NCI-H774 (cell line): ENCODE measurements around the gene RTN4.
"Not testable (repeated sequence)": the region's sequence is repeated elsewhere in the genome, so short reads cannot be mapped to it uniquely, and the experiment has no call there.

Source experiments
- DNase-seq: peaks from one replicate; lab custom pipeline; 2025; lab: John Stamatoyannopoulos, UW

The RTN4 gene

DNA sequence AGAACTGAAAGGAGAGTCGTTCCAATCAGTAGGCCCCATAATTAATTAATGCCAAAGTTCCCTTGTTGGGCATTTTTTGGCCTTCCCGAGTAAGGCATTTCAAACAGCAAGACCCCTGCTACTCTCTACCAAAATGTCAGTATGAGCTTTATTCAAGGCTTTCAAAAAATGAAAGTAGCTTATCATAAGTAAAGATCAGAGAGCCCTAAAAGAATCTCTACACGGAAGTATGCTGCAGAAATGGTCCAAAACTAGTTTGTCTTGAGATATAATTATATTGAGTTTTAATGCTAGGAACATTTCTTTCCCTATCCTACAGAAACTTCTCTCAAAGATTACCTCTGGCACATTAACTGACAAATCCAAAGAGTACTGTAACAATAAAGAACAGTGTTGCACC, 43.9 kb downstream of the RTN4 start:
- no peak for DNase-seq

GRCh38 chr2:55003706-55004639, 46.3 kb downstream of the RTN4 start:
- DNase-seq, result no peak

DNA sequence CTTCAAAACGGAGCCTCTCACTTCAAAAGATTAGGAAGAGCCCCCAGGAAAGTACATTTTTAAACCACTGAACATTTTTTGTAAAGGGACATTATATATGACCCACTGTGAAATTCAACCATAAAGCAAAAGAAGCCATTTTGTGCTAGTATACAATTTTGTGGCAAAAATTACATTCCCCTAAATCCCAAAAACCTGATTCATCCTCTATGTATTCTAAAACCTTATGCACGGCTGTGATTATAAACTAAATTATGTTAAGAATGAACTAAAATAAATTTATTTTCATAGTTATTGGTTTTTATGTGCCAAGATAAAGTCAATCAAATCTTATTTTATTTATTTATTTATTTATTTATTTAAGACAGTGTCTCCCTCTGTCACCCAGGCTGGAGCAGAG, 48.5 kb downstream of the RTN4 start:
- DNase-seq, result no peak

GRCh38 chr2:55000341-55000740, 49.9 kb downstream of the RTN4 start:
- DNase-seq, result no peak

GRCh38 chr2:54999182-54999581, 51.1 kb downstream of the RTN4 start:
- DNase-seq, result no peak

- DNase-seq, result no peak
These were observed 52.4 kb downstream of the RTN4 start for GRCh38 chr2:54997826-54998225.

GRCh38 chr2:54995553-54995952, 54.7 kb downstream of the RTN4 start:
- DNase-seq, result no peak

DNA sequence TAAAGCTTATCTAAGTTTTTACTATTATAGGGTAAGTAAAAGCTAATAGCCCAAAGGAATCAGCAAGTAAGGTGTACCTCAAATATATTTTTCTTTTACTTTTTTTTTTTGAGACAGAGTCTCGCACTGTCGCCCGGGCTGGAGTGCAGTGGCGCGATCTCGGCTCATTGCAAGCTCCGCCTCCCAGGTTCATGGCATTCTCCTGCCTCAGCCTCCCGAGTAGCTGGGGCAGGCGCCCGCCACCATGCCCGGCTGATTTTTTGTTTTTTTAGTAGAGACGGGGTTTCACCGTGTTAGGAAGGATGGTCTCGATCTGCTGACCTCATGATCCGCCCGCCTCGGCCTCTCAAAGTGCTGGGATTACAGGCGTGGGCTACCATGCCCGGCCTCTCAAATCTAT, 59.6 kb downstream of the RTN4 start:
- DNase-seq, result not testable (repeated sequence)

DNA sequence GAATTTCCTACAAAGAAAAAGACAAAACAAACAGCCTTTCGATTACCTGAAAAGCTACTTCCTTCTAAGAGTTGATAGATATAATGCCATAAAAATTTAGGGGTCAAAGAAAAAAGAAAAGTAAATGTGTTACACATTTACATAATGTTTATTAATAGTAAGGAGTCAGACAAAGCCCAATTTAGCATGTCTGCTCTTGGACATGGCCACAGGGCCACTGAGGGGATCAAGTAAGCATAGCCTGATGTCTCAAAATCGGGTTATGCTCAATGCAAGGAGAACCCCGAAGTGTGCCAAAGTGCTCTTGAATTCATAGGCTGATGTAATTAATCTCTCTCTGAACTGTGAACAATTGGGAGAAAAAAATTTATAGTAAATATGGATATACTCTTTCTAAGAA, 61.6 kb downstream of the RTN4 start:
- DNase-seq, result no peak

- DNase-seq, result no peak
These were observed 64.0 kb downstream of the RTN4 start for GRCh38 chr2:54986264-54986663.

DNA sequence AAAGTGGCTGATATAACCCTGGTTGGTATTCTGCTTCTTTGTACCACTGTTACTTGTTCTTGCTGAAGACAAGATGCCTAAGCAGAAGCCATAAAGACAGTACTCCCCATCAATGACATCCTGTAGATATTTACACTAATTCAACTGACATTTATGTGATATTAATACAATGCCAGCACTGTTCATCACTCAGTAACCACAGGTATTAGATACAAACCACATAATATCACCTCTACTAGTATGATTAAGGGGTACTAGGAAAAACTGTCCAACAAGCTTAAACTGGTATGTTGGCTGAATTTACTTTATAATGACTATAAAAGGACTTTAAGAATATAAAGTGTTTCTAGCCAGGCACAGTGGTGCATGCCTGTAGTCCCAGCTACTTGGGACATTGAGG, 65.8 kb downstream of the RTN4 start:
- no peak for DNase-seq

- no peak for DNase-seq
These were observed 66.7 kb downstream of the RTN4 start for GRCh38 chr2:54983345-54984220.

- no peak for DNase-seq
These were observed 68.9 kb downstream of the RTN4 start for GRCh38 chr2:54981385-54981784.

GRCh38 chr2:54979321-54980044, 70.8 kb downstream of the RTN4 start:
- no peak for DNase-seq

DNA sequence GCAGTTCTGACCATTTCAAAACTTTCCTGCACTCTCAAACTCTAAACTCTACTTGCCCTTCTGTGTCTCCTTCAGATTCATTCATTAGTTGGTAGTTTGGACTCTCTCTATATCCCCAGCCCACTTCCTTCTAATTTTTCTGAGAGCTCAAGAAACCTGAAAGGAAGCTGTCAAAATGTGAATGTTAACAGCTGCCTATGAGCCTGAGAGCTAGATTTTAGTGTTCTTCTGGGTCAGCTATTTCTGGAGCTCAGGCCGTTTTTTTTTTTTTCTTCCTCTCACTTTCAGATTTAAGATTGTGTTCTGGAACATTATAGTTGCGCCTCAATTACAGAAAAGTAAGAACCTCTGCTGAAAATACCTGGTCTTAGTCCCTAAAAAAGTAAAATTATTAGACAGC, 73.1 kb downstream of the RTN4 start:
- DNase-seq, result no peak

DNA sequence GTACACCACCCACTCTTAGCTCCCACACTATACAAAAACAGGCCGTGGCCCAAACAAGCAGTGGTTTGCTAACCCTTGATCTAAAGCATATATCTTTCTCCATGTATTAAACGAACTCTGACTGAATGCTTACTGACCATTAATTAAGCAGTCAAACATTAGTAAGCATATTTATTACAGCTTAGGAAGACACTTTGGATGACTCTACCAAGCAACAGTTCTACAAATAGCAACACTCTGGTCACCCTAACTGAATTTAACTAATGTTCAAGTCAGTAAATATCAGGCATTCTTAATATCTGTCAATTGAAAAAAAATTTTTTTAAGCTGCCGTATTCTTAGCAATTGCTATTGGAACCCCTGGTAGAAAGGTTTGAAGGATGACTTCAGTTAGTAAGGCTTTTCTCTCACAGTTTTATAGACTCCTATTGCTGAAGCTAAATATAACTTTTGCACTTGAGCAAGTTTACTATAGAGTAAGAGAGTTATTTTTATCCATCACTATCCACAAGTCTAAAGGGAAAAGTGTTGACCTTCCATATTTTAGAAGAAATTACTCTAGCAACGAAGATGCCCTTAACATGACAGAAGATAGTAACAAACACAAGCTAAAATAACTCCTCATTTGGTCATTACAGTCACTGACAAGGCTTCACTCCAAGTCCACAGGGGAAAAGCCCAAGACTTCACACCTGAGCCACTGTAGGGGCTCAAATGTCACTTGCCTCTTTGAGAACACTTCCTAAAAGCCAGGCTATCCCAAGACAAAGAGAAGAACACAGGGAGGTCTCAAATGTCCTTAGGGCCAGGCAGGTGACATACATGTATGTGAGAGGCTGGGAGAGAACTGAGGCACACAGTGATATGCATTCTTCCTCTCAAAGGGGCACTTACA, 74.4 kb downstream of the RTN4 start:
- no peak for DNase-seq

DNA sequence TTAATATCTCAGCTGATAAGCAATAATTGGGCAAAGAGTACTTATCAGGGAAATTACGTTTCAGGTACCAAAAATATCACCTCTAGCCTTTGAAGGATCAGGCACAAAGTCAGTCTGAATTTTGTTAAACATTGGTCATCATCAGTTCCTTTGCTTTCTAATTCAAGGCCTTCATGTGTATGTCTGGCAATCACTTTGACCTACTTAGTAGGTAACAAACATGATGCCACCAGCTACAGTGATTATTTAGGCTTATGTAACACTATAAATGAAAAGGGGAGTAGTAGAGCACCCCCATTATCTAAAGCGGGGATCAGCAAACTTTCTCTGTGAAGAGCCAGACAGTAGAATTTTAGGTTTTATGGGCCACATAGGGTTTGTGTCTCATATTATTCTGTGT, 75.1 kb downstream of the RTN4 start:
- DNase-seq, result no peak

DNA sequence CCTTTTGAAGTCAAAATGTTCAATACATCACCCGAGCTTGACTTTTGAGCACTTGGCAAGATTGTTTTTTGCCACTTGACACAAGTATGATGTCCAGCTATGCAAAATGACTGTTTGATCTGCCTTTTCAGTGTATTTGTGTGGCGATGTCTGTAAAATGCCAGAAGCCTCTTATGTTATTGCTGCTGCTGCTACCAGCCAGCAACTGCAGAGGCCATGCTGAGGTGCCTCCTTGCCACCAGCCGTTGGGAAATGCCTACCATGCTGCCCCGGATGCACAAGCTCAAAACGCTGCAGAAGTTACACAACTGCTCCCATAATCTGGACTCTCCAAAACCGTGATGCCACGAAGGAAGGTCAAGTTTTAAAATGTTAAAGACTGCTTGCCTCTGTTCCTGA, 80.3 kb downstream of the RTN4 start:
- no peak for DNase-seq

- DNase-seq, result no peak
These were observed 80.8 kb downstream of the RTN4 start for GRCh38 chr2:54969295-54969939.

GRCh38 chr2:54968561-54969218, 81.6 kb downstream of the RTN4 start:
- no peak for DNase-seq
